HG02884 (cell line): Measurements from ENCODE around the gene CAPZA1.

Experiments used
- ATAC-seq: cut with Tn5 transposase; IDR thresholded peaks from one replicate; pipeline ENCODE4 v1.9.1; 2021; ENCODE audit warnings: mild to moderate bottlenecking, moderate library complexity; ENCODE audit not compliant: unreplicated experiment

The CAPZA1 gene

GRCh38 chr1:112675728-112676381, 56.2 kb downstream of the CAPZA1 start:
- no peak for ATAC-seq

- ATAC-seq = no peak
Observed at GRCh38 chr1:112676543-112676942, 56.9 kb downstream of the CAPZA1 start.

DNA sequence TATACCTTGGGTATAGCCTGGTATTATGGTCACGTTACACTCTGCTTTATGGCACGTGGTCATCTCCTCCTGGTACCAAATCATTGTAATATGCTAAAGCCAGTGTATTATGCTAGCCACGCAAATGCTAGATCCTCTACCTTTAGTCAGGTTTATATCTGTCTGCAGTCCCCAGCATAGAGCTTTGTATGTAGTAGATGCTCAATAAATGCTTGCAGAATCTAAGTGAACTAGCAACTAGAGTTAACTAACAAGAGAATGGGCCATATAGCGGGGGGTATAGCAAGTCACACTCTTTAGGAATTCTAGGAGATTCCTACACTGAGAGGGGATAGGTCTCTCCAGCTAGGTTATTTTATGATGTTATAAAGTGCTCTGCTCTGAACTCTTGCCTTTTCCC, 57.9 kb downstream of the CAPZA1 start:
- ATAC-seq = no peak

DNA sequence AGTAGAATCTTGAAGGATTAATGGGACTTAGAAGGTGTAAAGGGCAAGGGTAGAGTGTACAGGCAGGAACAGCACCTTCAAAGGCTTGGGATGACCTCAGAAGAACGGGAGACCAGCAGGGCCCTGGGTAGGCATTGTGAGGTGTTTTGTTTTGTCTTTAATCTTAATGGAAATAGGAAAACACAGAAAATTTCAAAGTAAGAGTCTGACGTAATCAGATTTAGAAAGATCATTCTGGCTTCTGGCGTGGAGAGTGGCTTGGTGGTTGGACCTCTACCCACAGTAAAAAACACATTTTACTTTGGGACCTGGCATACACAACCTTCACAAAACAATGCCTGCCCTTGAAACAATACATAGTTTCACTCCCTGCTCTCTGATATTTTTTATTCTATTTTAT, 59.0 kb downstream of the CAPZA1 start:
- ATAC-seq = no peak

GRCh38 chr1:112685913-112686312, 66.3 kb downstream of the CAPZA1 start:
- no peak for ATAC-seq

DNA sequence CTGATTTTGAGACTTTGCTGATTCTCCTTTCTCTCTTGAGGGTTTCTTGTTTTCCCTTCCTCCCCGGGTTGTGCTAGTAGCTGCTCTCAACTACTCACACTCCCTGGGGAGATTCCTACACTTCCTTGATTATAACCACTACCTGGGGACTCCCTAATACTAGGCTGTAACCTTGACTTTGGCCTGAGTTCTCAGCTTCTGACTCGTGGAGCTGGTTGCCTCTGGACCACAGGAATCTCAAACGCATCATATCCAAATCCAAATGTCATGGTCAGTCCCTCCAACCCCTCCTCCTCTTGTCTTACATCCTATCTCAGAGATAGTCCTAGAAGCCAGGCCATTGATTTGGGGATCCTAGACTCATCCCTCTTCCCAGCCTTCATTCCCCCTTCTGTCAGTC, 66.8 kb downstream of the CAPZA1 start:
- no peak for ATAC-seq

DNA sequence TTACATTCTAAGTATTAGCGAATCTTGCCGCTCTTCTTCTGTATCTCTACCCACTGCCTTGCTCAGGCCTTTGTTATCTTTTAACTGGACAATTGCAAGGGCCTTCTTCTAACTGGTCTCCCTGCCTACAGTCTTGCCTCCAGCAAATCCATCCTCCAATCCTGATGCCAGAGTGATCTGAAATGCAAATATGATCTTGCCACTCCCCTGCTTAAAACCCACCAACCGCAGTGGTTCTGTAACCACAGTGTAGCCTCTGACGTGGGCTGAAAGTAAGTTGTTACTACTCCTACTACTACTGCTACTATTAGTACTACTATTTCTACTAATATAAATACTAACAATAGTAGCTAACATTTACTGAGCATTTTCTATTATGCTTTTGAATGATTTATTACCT, 67.2 kb downstream of the CAPZA1 start:
- no peak for ATAC-seq

GRCh38 chr1:112687361-112687760, 67.7 kb downstream of the CAPZA1 start:
- ATAC-seq = no peak

DNA sequence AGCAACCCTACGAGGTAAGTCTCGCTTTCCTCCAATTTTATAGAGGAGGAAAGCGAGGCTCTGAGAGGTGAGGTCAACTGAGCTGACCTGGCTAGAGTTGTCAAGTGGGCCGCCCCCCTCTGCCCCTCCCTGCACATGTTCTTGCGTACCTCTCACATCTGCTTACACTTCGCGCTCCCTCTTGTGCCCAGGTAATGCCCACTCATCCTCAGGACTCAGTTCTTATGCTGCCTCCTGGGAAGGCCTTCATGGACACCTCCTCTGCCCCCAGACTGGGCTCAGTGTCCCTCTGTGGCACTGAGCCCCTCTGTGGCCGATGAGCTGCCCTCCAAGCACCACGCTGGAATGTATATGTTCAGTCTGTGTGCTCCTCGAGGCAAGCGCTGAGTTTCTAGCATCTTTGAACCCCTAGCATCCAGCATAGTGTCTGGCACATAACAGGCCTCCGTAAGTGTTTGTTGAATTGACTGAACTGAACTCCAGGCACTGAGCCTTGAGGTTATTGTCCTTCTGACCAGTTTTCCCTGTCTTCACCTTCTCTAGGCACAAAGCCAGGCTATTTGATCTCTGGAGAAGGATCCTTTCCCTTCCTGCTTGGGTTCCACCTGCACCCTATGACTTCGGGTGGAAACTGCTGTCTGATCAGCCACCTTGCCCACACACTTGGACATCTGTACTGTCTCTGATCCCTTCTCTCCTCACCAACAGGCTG, 68.3 kb downstream of the CAPZA1 start:
- no peak for ATAC-seq

- no peak for ATAC-seq
Observed at GRCh38 chr1:112688781-112689193, 69.2 kb downstream of the CAPZA1 start.

- no peak for ATAC-seq
Observed at GRCh38 chr1:112689196-112689841, 69.7 kb downstream of the CAPZA1 start.

GRCh38 chr1:112689842-112690237, 70.2 kb downstream of the CAPZA1 start:
- no peak for ATAC-seq

- no peak for ATAC-seq
Observed at GRCh38 chr1:112692681-112693080, 73.0 kb downstream of the CAPZA1 start.

GRCh38 chr1:112693821-112694220, 74.2 kb downstream of the CAPZA1 start:
- ATAC-seq = no peak

GRCh38 chr1:112694363-112694929, 74.8 kb downstream of the CAPZA1 start:
- ATAC-seq = no peak

DNA sequence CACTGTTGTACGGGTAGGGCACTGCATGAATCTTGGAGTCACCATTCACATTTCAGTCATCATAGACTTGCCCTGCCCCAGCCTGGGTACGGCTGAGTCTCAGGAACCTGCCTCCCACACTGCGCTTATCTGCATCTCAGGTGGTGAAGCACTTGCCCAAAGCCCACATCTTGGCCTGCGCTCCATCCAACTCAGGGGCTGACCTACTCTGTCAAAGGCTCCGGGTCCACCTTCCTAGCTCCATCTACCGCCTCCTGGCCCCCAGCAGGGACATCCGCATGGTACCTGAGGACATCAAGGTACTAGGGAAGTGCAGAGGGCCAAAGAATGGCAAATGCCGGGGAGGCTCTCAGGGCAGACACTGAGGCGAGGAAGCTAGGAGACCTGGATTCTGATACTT, 75.6 kb downstream of the CAPZA1 start:
- no peak for ATAC-seq

- ATAC-seq = no peak
Observed at GRCh38 chr1:112696578-112697314, 77.1 kb downstream of the CAPZA1 start.

DNA sequence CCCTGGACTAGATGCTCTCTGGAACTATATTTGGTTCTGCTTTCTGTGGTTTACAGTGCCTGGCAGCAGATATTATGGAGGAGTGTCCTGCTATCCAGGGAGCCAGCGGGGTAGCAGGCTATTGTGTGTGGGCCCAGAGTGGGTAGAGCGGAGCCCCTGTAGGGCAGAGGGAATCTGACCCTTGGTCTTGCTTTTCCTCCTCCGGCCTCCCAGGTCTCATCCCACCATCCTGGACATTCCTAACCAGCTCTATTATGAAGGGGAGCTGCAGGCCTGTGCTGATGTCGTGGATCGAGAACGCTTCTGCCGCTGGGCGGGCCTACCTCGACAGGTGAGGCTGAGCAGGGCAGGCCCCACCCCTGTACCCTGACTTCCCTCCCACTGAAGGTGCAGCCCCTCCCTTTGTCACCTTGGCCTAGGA, 78.2 kb downstream of the CAPZA1 start:
- no peak for ATAC-seq

- no peak for ATAC-seq
Observed at GRCh38 chr1:112698366-112699310, 79.0 kb downstream of the CAPZA1 start.
